Neural progenitor cell (in vitro differentiated cells): Measurements from ENCODE around the gene NUDT4. TPM values are rescaled to one million over a fixed set of nuclear protein-coding genes. Genes with fewer than 3 reads are reported as not detected.

Experiments
- DNase-seq: peaks from one replicate; pipeline ENCODE4 v3.0.0-alpha.2; 2016; ENCODE audit warnings: low spot score
- H2AFZ ChIP-seq: fragments of 200-600 bp; sonication (generic); replicated peaks from 2 replicates; pipeline ENCODE4 v1.6.1; 2016; ENCODE audit warnings: antibody characterized with exemption
- H3F3A ChIP-seq: fragments of 200-600 bp; sonication (generic); 2 replicates; pipeline ENCODE4 v1.6.1; 2016; ENCODE audit warnings: antibody characterized with exemption, low read depth
- H3K27ac ChIP-seq: fragments of 200-600 bp; sonication (generic); 2 replicates; pipeline ENCODE4 v1.5.1; 2016; ENCODE audit warnings: mild to moderate bottlenecking
- H3K27me3 ChIP-seq: fragments of 200-600 bp; sonication (generic); 2 replicates; pipeline ENCODE4 v1.6.1; 2016; ENCODE audit warnings: mild to moderate bottlenecking, moderate library complexity
- H3K36me3 ChIP-seq: fragments of 200-600 bp; sonication (generic); 2 replicates; pipeline ENCODE4 v1.5.1; 2016
- H3K4me1 ChIP-seq: fragments of 200-600 bp; sonication (generic); 2 replicates; pipeline ENCODE4 v1.6.1; 2016; ENCODE audit warnings: mixed run types
- H3K4me2 ChIP-seq: fragments of 200-600 bp; sonication (generic); 2 replicates; pipeline ENCODE4 v1.6.1; 2016
- H3K4me3 ChIP-seq: fragments of 200-600 bp; sonication (generic); 2 replicates; pipeline ENCODE4 v1.5.1; 2016
- H3K79me2 ChIP-seq: fragments of 200-600 bp; sonication (generic); 2 replicates; pipeline ENCODE4 v1.6.1; 2016; ENCODE audit warnings: low read depth
- H3K9ac ChIP-seq: fragments of 200-600 bp; sonication (generic); 2 replicates; pipeline ENCODE4 v1.6.1; 2016
- H3K9me3 ChIP-seq: fragments of 200-600 bp; sonication (generic); 2 replicates; pipeline ENCODE4 v1.5.1; 2016; ENCODE audit warnings: low read depth
- H4K20me1 ChIP-seq: fragments of 200-600 bp; sonication (generic); 2 replicates; pipeline ENCODE4 v1.6.1; 2016; ENCODE audit warnings: low read depth
- H3K27ac Mint-ChIP-seq: 3 replicates; pipeline ENCODE4 v1.8.0; 2021; ENCODE audit warnings: mixed read lengths
- H3K27me3 Mint-ChIP-seq: 2 replicates; pipeline ENCODE4 v1.8.0; 2022; ENCODE audit warnings: low read depth, mild to moderate bottlenecking, inconsistent platforms, moderate library complexity, mixed read lengths; ENCODE audit not compliant: insufficient read depth
- H3K36me3 Mint-ChIP-seq: 3 replicates; pipeline ENCODE4 v1.8.0; 2021; ENCODE audit warnings: mixed read lengths
- H3K4me1 Mint-ChIP-seq: 3 replicates; pipeline ENCODE4 v1.8.0; 2021; ENCODE audit warnings: mixed read lengths
- H3K4me3 Mint-ChIP-seq: 3 replicates; pipeline ENCODE4 v1.8.0; 2021; ENCODE audit warnings: mild to moderate bottlenecking, moderate library complexity, mixed read lengths
- H3K9me3 Mint-ChIP-seq: 3 replicates; pipeline ENCODE4 v1.8.0; 2020; ENCODE audit warnings: mixed read lengths
- EZH2 ChIP-seq: fragments of 200-600 bp; sonication (generic); IDR thresholded peaks from 2 replicates; pipeline ENCODE4 v1.6.1; 2017; ENCODE audit warnings: antibody characterized with exemption, mild to moderate bottlenecking, moderate library complexity
- EZH2phosphoT487 ChIP-seq: fragments of 200-600 bp; sonication (generic); IDR thresholded peaks from 2 replicates; pipeline ENCODE4 v1.6.1; 2017; ENCODE audit warnings: antibody characterized with exemption
- total RNA-seq: library from RNA; depleted of rRNA; stranded (reverse); fragments of >200 nt; gene quantifications from 2 replicates; pipeline ENCODE4 v1.2.3, GENCODE V29; 2015; ENCODE audit warnings: low replicate concordance
- TF ChIP-seq, protein P1 (sequence below): fragments of 200-600 bp; sonication (generic); IDR thresholded peaks from 2 replicates; pipeline ENCODE4 v1.5.1; 2017; ENCODE audit warnings: antibody characterized with exemption, mild to moderate bottlenecking

The NUDT4 gene
- total RNA-seq, 1 donor from 2014 or later: 89.8 TPM

DNA sequence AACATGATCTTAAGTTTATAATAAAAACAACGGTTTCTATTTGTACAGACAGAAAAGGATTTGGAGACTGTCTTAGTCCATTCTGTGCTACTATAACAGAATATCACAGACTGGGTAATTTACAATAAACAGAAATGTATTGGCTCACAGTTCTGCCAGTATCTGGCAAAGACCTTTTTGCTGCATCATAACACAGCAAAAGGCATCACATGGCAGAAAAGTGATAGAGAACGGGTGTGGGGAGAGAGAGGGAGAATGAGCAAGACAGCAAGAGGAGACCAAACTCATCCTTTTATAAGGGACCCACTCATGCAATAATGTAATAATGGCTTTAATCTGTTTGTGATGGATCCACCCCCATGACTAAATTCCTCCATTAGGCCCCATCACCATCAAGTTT is 17.0 kb upstream of the NUDT4 start:
- Histone ChIP-seq H3K4me3 (no peak overlapping the region), H3K27me3 (no peaks in the 10 kb centered on the region), H3K27ac (no peak overlapping the region), H3K79me2 (no peaks in the 10 kb centered on the region), H2AFZ (no peak overlapping the region), H3K9ac (no peak overlapping the region), H3K9me3 (no peaks in the 10 kb centered on the region), H3K4me2 (no peak overlapping the region), H3K4me1 (no peaks in the 10 kb centered on the region), H3F3A (no peaks in the 10 kb centered on the region), H4K20me1 (no peaks in the 10 kb centered on the region), H3K36me3 (no peaks in the 10 kb centered on the region)
- H3K36me3 Mint-ChIP-seq: no peaks in the 10 kb centered on the region
- no peak overlapping the region for H3K4me3 Mint-ChIP-seq
- no peaks in the 10 kb centered on the region for H3K27me3 Mint-ChIP-seq
- H3K9me3 Mint-ChIP-seq: no peaks in the 10 kb centered on the region
- H3K4me1 Mint-ChIP-seq: no peaks in the 10 kb centered on the region
- no peak for DNase-seq
- TF ChIP-seq, protein P1, sequence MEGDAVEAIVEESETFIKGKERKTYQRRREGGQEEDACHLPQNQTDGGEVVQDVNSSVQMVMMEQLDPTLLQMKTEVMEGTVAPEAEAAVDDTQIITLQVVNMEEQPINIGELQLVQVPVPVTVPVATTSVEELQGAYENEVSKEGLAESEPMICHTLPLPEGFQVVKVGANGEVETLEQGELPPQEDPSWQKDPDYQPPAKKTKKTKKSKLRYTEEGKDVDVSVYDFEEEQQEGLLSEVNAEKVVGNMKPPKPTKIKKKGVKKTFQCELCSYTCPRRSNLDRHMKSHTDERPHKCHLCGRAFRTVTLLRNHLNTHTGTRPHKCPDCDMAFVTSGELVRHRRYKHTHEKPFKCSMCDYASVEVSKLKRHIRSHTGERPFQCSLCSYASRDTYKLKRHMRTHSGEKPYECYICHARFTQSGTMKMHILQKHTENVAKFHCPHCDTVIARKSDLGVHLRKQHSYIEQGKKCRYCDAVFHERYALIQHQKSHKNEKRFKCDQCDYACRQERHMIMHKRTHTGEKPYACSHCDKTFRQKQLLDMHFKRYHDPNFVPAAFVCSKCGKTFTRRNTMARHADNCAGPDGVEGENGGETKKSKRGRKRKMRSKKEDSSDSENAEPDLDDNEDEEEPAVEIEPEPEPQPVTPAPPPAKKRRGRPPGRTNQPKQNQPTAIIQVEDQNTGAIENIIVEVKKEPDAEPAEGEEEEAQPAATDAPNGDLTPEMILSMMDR: no peak
- no peak for TF ChIP-seq EZH2
- no peak for TF ChIP-seq EZH2phosphoT487
- H3K27ac Mint-ChIP-seq: no peak overlapping the region

DNA sequence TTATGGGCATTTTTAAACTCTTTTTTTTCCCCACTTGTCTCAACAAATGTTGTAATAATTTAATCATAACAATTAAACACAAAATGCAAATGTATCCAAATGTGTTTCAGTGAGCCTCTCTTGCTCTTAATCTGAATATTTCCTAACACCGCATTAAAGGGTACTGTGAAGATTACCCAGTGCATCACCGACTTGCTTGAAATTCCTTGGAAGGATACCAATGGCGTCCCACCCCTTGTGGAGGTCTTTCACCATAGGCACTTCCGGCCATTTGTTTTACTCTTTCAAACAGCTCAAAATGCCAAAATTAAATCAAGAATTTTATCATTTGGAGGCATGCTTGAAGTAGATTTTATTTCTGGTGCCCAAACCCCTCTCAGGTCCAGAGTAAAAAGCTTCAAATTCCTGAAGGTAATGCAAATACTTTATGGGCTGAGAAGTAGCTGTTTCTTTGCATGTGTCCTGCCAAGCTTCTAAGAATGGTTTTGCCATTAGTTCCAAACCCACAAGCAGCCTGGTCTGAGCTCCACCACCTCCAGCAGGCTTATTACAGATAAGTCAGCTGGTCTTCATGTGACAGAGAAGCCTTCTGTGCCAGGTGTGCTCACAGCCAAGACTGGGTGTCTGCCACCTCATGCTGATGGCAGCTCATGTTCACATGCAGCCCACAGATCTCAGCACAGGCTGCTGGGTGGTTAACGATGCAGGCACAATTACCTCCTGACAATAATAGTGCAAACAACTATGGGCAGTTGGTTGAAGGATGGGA is 16.4 kb upstream of the NUDT4 start:
- TF ChIP-seq EZH2 (no peak), EZH2phosphoT487 (no peak)
- TF ChIP-seq, protein P1: no peak
- DNase-seq: no peak
- H3K4me3 ChIP-seq: no peak overlapping the region
- Mint-ChIP-seq H3K4me1 (no peaks in the 10 kb centered on the region), H3K36me3 (no peaks in the 10 kb centered on the region), H3K27me3 (no peaks in the 10 kb centered on the region), H3K9me3 (no peaks in the 10 kb centered on the region), H3K4me3 (no peak overlapping the region), H3K27ac (no peak overlapping the region)
- H2AFZ ChIP-seq: no peak overlapping the region
- H3K27me3 ChIP-seq: no peaks in the 10 kb centered on the region
- H3K27ac ChIP-seq: no peak overlapping the region
- H3K4me1 ChIP-seq: no peaks in the 10 kb centered on the region
- H3K79me2 ChIP-seq: no peaks in the 10 kb centered on the region
- H3K36me3 ChIP-seq: no peaks in the 10 kb centered on the region
- no peak overlapping the region for H3K9ac ChIP-seq
- no peaks in the 10 kb centered on the region for H3F3A ChIP-seq
- no peaks in the 10 kb centered on the region for H4K20me1 ChIP-seq
- H3K4me2 ChIP-seq: no peak overlapping the region
- no peaks in the 10 kb centered on the region for H3K9me3 ChIP-seq

DNA sequence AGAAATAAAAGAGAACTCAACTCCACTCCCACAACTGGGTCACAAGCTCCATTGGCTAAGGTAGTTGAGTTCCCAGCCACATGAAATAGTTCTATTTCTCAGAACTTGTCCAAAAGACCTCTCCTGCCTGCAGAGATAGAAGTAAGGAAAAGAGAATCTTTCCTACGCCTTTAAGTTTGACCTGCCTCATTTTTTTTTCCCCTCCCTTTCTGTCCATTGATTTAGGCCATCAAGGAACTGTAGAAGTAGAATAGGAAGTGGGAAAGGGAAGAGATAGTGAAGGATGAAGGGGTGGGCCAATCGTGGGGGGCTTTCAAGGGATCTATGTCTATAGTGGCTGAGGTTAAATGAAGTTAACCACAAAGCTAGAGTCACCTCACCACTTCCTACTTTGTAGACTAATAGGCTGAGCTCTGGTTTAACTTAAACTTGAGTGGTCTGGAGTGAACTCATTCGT is 13.9 kb upstream of the NUDT4 start:
- Histone ChIP-seq H3K27me3 (no peaks in the 10 kb centered on the region), H3F3A (no peaks in the 10 kb centered on the region), H3K9ac (no peak overlapping the region), H2AFZ (no peak overlapping the region), H3K4me1 (no peaks in the 10 kb centered on the region), H3K4me3 (no peak overlapping the region), H4K20me1 (no peaks in the 10 kb centered on the region), H3K36me3 (no peaks in the 10 kb centered on the region), H3K9me3 (no peaks in the 10 kb centered on the region), H3K4me2 (no peak overlapping the region), H3K79me2 (no peaks in the 10 kb centered on the region), H3K27ac (no peak overlapping the region)
- Mint-ChIP-seq H3K9me3 (no peaks in the 10 kb centered on the region), H3K4me3 (no peak overlapping the region), H3K4me1 (no peaks in the 10 kb centered on the region), H3K27ac (no peak overlapping the region), H3K27me3 (no peaks in the 10 kb centered on the region), H3K36me3 (no peaks in the 10 kb centered on the region)
- TF ChIP-seq, protein P1: no peak
- TF ChIP-seq EZH2: no peak
- TF ChIP-seq EZH2phosphoT487: no peak
- DNase-seq: no peak
